VCaP (cell line): ENCODE measurements around the gene C11orf97.
"Not testable (repeated sequence)": the region's sequence is repeated elsewhere in the genome, so short reads cannot be mapped to it uniquely, and the experiment has no call there.

Experiments
- H3K27ac ChIP-seq: fragments of 450-650 bp; 2 replicates; pipeline ENCODE4 v1.5.1; 2017
- CTCF ChIP-seq: fragments of 450-650 bp; conservative IDR thresholded peaks from 2 replicates; pipeline ENCODE4 v1.5.1; 2017; ENCODE audit warnings: mild to moderate bottlenecking, moderate library complexity

The C11orf97 gene

GRCh38 chr11:94568717-94569116 is 56.5 kb downstream of the C11orf97 start:
- no peak overlapping the region for H3K27ac ChIP-seq
- no peak for TF ChIP-seq CTCF

DNA sequence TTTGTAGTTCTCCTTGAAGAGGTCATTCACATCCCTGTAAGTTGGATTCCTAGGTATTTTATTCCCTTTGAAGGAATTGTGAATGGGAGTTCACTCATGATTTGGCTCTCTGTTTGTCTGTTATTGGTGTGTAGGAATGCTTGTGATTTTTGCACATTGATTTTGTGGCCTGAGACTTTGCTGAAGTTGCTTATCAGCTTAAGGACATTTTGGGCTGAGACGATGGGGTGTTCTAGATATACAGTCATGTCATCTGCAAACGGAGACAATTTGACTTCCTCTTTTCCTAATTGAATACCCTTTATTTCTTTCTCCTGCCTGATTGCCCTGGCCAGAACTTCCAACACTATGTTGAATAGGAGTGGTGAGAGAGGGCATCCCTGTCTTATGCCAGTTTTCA is 60.7 kb downstream of the C11orf97 start:
- not testable (repeated sequence) for H3K27ac ChIP-seq

DNA sequence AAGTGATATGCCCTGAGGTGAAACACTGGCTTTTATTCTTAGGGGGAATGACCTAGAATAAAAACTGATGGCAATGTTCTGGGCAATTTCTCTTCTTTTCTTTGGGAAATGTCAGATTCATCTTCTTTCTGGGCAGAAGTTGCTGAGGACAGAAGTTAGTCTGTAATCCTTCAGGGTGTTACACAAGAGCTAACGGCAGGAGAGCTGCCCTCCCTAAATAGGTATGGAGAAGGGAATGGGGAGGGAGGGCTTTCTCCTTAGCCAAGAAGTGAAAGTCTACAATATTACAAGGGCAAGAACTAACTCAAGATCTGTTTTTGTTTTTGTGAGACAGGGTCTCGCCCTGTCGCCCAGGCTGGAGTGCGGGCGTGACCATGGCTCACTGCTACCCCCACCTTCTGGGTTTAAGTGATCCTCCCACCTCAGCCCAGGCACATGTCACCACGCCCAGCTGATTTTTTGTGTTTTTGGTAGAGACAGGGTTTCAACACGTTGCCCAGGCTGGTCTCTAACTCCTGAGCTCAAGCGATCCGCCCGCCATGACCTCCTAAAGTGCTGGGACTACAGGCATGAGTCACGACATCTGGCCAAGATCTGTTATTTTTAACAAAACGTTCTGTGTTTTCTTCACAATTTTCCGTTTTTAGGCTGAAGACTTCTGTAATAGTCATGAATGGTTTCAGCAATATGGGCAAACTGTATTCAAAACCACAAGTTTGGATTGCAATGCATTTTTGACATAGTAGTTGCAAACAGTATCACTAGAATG is 62.1 kb downstream of the C11orf97 start:
- no peak for TF ChIP-seq CTCF
- no peak overlapping the region for H3K27ac ChIP-seq

DNA sequence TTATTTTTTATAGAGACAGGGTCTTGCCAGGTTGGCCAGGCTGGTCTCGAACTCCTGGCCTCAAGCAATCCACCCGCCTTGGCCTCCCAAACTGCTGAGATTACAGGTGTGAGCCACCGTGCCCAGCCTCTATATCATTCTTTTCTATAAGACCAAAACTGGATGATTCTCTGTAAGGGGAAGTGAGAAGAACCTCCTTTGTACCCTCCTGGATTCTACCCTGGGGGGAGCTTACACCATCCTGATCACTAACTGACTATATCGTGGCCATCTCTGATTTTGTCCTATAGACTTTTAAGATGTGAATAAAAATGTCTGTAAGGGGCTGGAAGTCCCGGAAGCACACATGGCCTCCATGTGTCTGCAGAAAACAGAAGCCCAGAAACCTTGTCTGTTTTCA is 64.0 kb downstream of the C11orf97 start:
- H3K27ac ChIP-seq, result no peak overlapping the region
- TF ChIP-seq CTCF, result no peak

GRCh38 chr11:94577841-94578240 is 65.6 kb downstream of the C11orf97 start:
- TF ChIP-seq CTCF, result no peak
- no peak overlapping the region for H3K27ac ChIP-seq
